ENCODE results near the gene BHLHE41.

BHLHE41 gene

GRCh38 chr12:26124446-26125399, at the start of gene BHLHE41:
TSS of gene BHLHE41 (minus strand) at chr12:26125037. CDS start at chr12:26124779, 258 bp downstream.
- peak; percentile 88 to 90 for DNase-seq

DNA sequence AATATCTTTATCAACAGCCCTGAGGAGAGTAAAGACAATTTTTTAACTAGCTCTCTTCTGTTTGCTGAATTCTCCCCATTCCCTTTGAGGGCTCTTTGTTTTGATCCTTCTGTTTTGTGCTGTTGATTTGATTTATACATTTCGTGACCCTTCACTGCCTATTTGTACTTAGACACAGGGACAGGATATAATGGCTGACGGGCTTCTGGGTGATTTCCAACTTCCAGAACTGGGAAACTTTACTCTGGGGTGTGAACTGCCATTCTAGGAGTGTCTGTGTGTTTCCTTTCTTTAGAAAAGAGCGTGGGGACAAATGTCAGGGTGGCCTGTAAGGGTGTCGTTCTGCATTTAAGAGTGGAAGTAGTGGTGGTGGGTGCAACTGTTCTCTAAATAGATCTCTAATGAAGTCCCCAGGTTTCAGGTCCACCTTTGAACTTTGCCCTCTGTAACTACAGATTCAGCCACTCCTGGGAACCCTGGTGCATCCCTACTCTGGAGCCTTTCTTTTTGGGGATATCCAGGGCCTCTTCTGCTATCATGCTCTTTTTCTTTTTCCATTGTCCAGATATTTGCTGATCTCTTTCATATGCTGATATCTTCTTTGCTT, 48.2 kb upstream of the BHLHE41 start:
- no peak for DNase-seq

- no peak for DNase-seq
Measured at GRCh38 chr12:26172539-26172938, 47.7 kb upstream of the BHLHE41 start.

DNA sequence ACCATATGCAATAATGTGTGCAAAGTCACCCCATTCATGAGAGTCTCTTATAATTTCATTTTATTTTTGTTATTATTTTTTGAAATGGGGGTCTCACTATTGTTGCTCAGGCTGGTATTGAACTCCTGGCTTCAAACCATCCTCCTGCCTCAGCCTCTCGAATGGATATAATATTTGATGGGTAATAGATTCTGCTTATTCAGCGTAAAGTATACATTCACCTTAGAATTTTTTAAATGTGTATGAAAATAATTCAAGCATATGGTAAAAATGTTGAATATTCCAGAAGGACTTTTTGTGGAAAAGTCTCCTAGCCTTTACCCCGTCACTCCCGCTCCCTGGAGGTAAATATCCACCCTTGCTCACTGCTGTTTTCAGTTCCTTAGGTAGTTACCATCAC, 47.2 kb upstream of the BHLHE41 start:
- no peak for DNase-seq

GRCh38 chr12:26164118-26164517, 39.3 kb upstream of the BHLHE41 start:
- DNase-seq = no peak

- no peak for DNase-seq
Measured at GRCh38 chr12:26162905-26163304, 38.1 kb upstream of the BHLHE41 start.

GRCh38 chr12:26162174-26162573, 37.3 kb upstream of the BHLHE41 start:
- DNase-seq = no peak

DNA sequence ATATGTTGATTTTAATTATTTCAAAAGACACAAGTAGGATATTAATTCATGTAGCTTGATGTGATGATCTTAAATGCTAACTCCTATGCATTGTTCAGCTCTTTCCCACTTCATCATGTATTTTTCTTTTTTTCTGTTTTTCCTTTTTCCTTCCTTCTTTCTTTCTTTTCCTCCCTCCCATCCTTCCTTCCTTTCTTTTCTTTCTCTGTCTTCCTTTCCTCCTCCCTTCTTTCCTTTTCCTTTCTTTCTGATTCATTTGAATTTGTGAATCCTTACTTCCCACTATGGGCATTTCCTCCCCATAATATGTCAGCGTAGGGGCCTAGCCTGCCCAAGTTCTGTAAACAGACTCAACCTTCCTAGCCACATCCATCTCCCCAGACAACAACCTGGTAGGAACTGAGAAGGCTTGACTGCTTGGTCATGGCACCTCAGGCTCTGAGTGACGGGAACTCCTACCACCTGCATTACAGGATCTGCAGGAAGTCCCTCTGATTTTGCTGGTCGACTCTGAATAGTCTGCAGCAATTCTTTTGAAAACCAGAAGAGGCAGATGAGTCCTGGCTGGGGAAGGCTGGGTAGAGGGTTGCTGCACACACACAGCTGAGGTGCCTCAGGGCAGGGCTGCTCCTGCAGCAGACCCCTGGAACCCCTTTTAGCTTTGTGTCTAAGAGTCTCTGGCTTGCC, 33.4 kb upstream of the BHLHE41 start:
- no peak for DNase-seq

GRCh38 chr12:26157001-26157400, 32.2 kb upstream of the BHLHE41 start:
- no peak for DNase-seq

- DNase-seq = no peak
Measured at GRCh38 chr12:26156201-26156871, 31.5 kb upstream of the BHLHE41 start.

DNA sequence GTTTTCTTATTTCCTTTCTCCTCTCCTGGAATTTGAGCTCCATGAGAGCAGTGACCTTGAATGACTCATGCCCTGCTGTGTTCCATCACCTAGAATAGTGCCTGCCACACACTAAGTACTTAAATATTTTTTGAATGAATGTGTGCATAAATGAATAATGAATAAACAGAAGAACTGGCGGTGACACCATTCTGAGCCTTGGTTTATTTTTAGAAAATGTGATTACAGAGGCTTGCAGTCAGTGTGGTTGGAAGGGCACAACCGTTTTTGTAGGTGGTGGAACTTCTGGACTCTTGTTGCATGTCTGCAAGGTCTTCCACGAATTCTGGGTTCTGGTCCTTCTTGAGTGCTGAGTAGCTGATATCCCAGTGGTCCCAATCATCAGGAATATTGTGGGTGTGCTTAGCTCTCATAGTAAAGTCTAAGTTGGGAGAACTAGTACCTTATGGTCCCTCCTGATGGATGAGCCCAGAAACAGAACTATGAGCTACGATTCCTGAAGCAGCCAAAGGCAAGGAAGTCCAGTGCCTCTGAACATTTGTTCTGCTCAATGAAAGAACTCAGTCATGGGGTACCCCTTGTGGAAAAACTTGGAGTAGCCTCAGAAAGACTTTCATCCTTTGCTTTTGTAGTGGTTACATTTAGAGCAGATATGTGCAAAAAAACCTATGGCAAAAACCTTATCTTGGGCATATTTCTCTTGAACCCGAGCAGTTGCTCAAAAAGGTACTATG, 28.8 kb upstream of the BHLHE41 start:
- no peak for DNase-seq

GRCh38 chr12:26152507-26153102, 27.8 kb upstream of the BHLHE41 start:
- DNase-seq = no peak

DNA sequence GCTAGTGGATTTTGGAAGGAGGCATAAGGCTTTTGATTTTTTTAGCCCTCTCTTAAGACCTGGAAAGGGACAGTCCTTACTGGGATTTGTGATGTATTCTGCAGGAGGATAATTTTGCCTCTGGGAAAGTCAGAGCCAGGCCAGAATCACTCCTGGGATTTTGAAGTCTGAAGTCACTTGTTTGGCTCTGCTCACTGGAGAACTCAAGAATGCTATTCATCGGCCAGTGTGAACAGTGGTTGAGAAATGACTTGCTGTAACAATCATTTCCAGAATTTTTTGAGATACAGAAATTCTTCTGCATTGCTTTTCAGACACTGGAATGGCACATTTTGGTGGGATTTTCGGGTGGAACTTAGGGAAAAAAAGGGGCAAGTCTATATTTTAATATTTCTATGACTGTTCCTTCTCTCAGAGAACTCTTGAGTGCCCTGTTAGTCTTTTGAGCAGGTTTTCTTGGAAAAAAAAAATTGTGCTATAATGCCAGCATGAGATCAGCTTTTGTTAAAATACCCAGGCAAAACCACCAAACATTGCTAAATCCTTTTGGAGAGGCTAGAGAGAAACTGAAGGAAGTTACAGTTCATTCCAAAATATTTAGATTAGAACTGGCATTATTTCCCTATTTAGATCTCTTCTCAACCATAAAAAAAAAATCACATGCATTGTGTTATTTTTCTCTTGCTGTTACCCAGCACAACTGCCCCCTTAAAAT, 26.1 kb upstream of the BHLHE41 start:
- no peak for DNase-seq

- DNase-seq = no peak
Measured at GRCh38 chr12:26149968-26150500, 25.2 kb upstream of the BHLHE41 start.

- no peak for DNase-seq
Measured at GRCh38 chr12:26148291-26148690, 23.5 kb upstream of the BHLHE41 start.

DNA sequence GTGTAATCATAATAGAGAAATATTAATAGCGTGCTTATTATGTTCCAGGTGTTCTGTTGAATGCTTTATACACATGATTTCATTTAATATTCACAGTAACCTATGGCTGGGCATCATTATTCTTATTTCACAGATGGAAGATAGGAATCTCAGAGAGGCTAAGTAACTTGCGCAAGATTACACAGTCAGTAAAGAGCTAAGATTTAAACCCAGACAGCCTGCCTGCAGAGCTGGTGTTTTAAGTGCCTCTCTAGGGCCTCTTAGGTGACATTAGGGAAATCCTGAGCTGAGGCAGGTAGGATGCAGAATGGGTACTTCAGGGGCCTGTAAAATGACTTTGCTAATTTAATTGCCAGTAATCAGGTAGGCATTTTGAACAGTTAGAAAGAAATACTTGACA, 18.5 kb upstream of the BHLHE41 start:
- DNase-seq = no peak

DNA sequence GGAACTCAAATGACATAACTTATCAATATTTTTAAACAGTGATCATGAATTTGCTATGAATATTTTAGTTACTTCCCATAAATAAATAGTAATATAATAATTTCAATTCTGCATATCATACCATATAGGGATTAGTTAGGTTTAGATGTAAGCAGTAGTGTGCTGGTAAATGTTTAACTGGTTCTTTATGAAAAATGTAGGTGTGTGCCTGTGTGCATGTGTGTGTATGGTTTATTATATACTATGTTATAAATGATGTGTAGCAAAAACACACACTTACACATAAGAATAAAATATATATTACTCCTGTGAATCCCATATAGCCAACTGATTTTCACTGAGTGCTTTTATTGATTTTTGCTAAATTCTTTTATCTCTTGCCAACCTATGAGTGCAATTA, 14.0 kb upstream of the BHLHE41 start:
- DNase-seq = no peak

- no peak for DNase-seq
Measured at GRCh38 chr12:26136688-26137087, 11.9 kb upstream of the BHLHE41 start.

DNA sequence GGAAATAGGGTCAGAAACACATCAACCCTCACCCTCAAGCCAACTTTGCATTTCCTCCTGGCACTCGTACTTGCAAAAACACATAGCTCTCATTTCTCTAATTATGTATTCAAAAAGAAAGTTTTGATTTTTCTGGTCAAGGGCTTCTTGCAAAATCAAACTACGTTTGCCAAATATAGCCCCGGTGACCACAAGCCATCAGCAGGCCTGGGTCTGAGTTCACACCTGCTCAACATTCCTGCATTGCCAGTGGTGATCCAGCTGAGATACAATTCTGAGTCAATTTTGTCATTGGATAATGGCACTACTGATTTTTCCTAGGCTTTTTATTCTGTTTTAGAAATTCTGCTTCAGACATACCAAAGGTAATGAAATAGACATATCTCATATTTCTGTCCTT, 10.7 kb upstream of the BHLHE41 start:
- no peak for DNase-seq

DNA sequence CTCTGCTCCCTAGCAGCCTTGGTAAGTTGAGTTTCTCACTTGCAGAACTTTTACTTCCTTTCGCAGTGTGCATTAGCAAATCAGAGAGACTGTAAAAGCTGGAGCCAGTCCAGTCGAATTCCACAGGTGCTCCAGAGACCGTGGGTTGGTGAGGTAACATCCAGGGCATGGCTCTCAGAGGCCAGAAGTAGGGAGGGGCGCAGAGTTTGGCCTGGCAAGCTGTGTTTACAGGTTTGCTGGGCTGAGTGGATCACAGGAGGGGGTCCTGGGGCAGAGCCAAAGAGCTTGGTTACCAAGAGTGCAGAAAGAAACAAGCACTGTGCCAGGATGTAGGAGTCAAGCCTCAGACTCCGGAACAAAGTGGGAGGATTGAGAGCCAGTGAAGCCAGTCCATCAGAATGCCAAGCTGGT, 10.2 kb upstream of the BHLHE41 start:
- DNase-seq = peak in 1 of 2 donors; percentile 33

DNA sequence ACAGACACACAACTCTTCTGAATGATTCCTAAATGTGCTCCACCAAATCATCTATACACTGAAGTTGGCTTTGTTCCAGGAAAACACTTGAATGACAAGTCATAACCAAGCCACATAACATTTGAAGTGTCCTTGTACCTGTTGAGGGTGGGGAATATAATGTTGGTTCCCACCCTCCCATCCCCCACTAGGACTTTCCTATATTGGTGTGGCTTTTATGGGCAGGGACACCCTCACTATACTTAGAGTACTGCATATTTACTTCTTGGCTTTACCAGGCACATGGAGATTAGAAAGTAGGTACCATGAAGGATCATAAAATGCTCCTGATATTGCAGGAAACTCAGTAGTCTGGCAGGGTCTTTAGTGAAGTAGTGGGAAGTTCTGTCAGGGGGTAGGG, 9.7 kb upstream of the BHLHE41 start:
- DNase-seq = no peak
